H1 (cell line): ENCODE measurements around the gene PBX1. TPM values are rescaled to one million over a fixed set of nuclear protein-coding genes. Genes with fewer than 3 reads are reported as not detected.
A peak's percentile ranks its signal among the peaks of the same experiment; 100 is the strongest.

ENCODE experiments used
- CTCF ChIA-PET: fragments of 300-600 bp; sonication (Branson Sonifier 250); formaldehyde crosslinking; loops from one replicate; lab custom pipeline; 2021; ENCODE audit not compliant: partially characterized antibody; lab: Charles Lee
- POLR2A ChIA-PET: fragments of 300-600 bp; sonication (Branson Sonifier 250); formaldehyde crosslinking; loops from one replicate; lab custom pipeline; 2021; ENCODE audit warnings: inconsistent platforms; ENCODE audit not compliant: partially characterized antibody; lab: Charles Lee
- DNase-seq, 2 experiments: peaks; one replicate each; pipeline versions ENCODE4 v3.0.0 to v3.0.0-alpha.2; 2010 to 2022; ENCODE audit warnings: low spot score in 2 of 2, low read depth in 1 of 2, mixed read lengths in 1 of 2
- FAIRE-seq: peaks from 2 replicates; lab custom pipeline; 2011; peaks lifted over from hg19 to GRCh38; lab: Jason Lieb, UNC
- H2AFZ ChIP-seq: 2 replicates; pipeline ENCODE4 v1.8.1; 2012; ENCODE audit warnings: low read length, inconsistent platforms
- H2AK5ac ChIP-seq: 2 replicates; pipeline ENCODE4 v1.6.1; 2013; ENCODE audit warnings: low read depth, low read length
- H2BK120ac ChIP-seq: replicated peaks from 2 replicates; pipeline ENCODE3; 2013; ENCODE audit warnings: low read depth, low read length, inconsistent platforms
- H2BK12ac ChIP-seq: 2 replicates; pipeline ENCODE4 v1.6.1; 2013; ENCODE audit warnings: low read depth, low read length
- H2BK15ac ChIP-seq: 2 replicates; pipeline ENCODE4 v1.6.1; 2013; ENCODE audit warnings: low read length
- H2BK20ac ChIP-seq: 2 replicates; pipeline ENCODE4 v1.6.1; 2013; ENCODE audit warnings: low read length
- H2BK5ac ChIP-seq: 2 replicates; pipeline ENCODE4 v1.6.1; 2013; ENCODE audit warnings: low read depth, low read length
- H3K14ac ChIP-seq: 2 replicates; pipeline ENCODE4 v1.6.1; 2013; ENCODE audit warnings: inconsistent platforms; ENCODE audit not compliant: insufficient read length
- H3K18ac ChIP-seq: 2 replicates; pipeline ENCODE4 v1.6.1; 2013; ENCODE audit warnings: low read length; ENCODE audit errors: extremely low read depth
- H3K23ac ChIP-seq: 2 replicates; pipeline ENCODE4 v1.6.1; 2013; ENCODE audit warnings: inconsistent platforms; ENCODE audit not compliant: insufficient read length
- H3K23me2 ChIP-seq: 2 replicates; pipeline ENCODE4 v1.6.1; 2013; ENCODE audit warnings: low read depth, low read length
- H3K27ac ChIP-seq: 2 replicates; pipeline ENCODE4 v1.6.1; 2011; ENCODE audit warnings: low read depth, low read length, inconsistent platforms
- H3K27me3 ChIP-seq, 4 experiments: replicated peaks in 1 of 4; 1 replicate in 1 of 4; 2 replicates in 3 of 4; pipeline versions ENCODE4 v1.6.1 to v1.8.1; 2011 to 2013; ENCODE audit warnings: low read length in 3 of 4, mild to moderate bottlenecking in 3 of 4, inconsistent platforms in 2 of 4, mixed read lengths in 2 of 4, moderate library complexity in 1 of 4; ENCODE audit not compliant: control insufficient read depth in 3 of 4, insufficient read depth in 3 of 4; ENCODE audit errors: extremely low read depth in 1 of 4
- H3K36me3 ChIP-seq, 4 experiments: 2 replicates each; pipeline versions ENCODE4 v1.6.1 to v1.8.1; 2011 to 2013; ENCODE audit warnings: mild to moderate bottlenecking in 4 of 4, low read length in 3 of 4, moderate library complexity in 2 of 4, control low read depth in 1 of 4, inconsistent platforms in 1 of 4; ENCODE audit not compliant: insufficient read depth in 4 of 4, control insufficient read depth in 2 of 4
- H3K4ac ChIP-seq: replicated peaks from 2 replicates; pipeline ENCODE3; 2013; ENCODE audit warnings: low read length, low read depth, mixed read lengths, inconsistent platforms; ENCODE audit not compliant: insufficient read length
- H3K4me1 ChIP-seq, 4 experiments: replicated peaks in 1 of 4; 1 replicate in 1 of 4; 2 replicates in 3 of 4; pipeline versions ENCODE4 v1.6.1 to v1.8.1; 2011 to 2013; ENCODE audit warnings: low read length in 3 of 4, inconsistent platforms in 2 of 4, mixed read lengths in 1 of 4; ENCODE audit not compliant: insufficient read depth in 4 of 4, control insufficient read depth in 3 of 4
- H3K4me2 ChIP-seq, 2 experiments: 2 replicates each; pipeline versions ENCODE4 v1.6.1 to v1.8.1; 2011 to 2013; ENCODE audit warnings: low read depth in 2 of 2, low read length in 2 of 2, control low read depth in 1 of 2, inconsistent platforms in 1 of 2, mild to moderate bottlenecking in 1 of 2; ENCODE audit not compliant: insufficient read depth in 1 of 2
- H3K4me3 ChIP-seq, 4 experiments: fragments of 200-600, 300-600 bp in 1 of 4; sonication (generic), shearing (Covaris generic), sonication (Bioruptor Twin) in 1 of 4; 2 replicates each; pipeline versions ENCODE4 v1.5.1 to v1.8.1; 2011 to 2016; ENCODE audit warnings: low read length in 4 of 4, low read depth in 3 of 4, control low read depth in 2 of 4, inconsistent platforms in 2 of 4, mild to moderate bottlenecking in 2 of 4, mixed read lengths in 1 of 4, moderate library complexity in 1 of 4; ENCODE audit not compliant: insufficient read depth in 2 of 4; ENCODE audit errors: extremely low read depth in 1 of 4
- H3K56ac ChIP-seq: replicated peaks from 2 replicates; pipeline ENCODE3; 2013; ENCODE audit warnings: low read depth, mild to moderate bottlenecking, mixed read lengths, low read length, inconsistent platforms; ENCODE audit not compliant: insufficient read length
- H3K79me1 ChIP-seq: 2 replicates; pipeline ENCODE4 v1.6.1; 2013; ENCODE audit warnings: low read depth, low read length, control low read depth
- H3K79me2 ChIP-seq, 2 experiments: 2 replicates each; pipeline versions ENCODE4 v1.6.1 to v1.8.1; 2012 to 2013; ENCODE audit warnings: low read length in 2 of 2, mild to moderate bottlenecking in 2 of 2, inconsistent platforms in 1 of 2; ENCODE audit not compliant: insufficient read depth in 2 of 2, control insufficient read depth in 1 of 2
- H3K9ac ChIP-seq, 4 experiments: replicated peaks in 1 of 4; 1 replicate in 1 of 4; 2 replicates in 3 of 4; pipeline versions ENCODE4 v1.6.1 to v1.8.1; 2011 to 2013; ENCODE audit warnings: low read depth in 3 of 4, low read length in 3 of 4, control low read depth in 2 of 4, mild to moderate bottlenecking in 2 of 4, moderate library complexity in 2 of 4, inconsistent platforms in 1 of 4; ENCODE audit errors: extremely low read depth in 1 of 4
- H3K9me3 ChIP-seq, 2 experiments: 2 replicates each; pipeline versions ENCODE4 v1.6.1 to v1.8.1; 2012 to 2013; ENCODE audit warnings: mild to moderate bottlenecking in 2 of 2, moderate library complexity in 2 of 2, control low read depth in 1 of 2, inconsistent platforms in 1 of 2, low read depth in 1 of 2, low read length in 1 of 2, mixed read lengths in 1 of 2; ENCODE audit not compliant: insufficient read depth in 2 of 2
- H4K20me1 ChIP-seq, 2 experiments: replicated peaks in 1 of 2; 2 replicates each; pipeline versions ENCODE3 to v1.8.1; 2011 to 2013; ENCODE audit warnings: inconsistent platforms in 2 of 2, low read length in 2 of 2, mild to moderate bottlenecking in 1 of 2; ENCODE audit not compliant: insufficient read depth in 2 of 2, control insufficient read depth in 1 of 2
- H4K5ac ChIP-seq: 2 replicates; pipeline ENCODE4 v1.6.1; 2013; ENCODE audit warnings: low read length, low read depth, mixed read lengths, inconsistent platforms; ENCODE audit not compliant: insufficient read length
- H4K8ac ChIP-seq: 2 replicates; pipeline ENCODE4 v1.8.0; 2013; ENCODE audit warnings: mild to moderate bottlenecking, moderate library complexity, low read length, inconsistent platforms; ENCODE audit not compliant: insufficient read depth; ENCODE audit errors: extremely low read depth
- H4K91ac ChIP-seq: replicated peaks from 2 replicates; pipeline ENCODE3; 2013; ENCODE audit warnings: low read length, mixed read lengths, inconsistent platforms; ENCODE audit not compliant: insufficient read length
- BRCA1 ChIP-seq: IDR thresholded peaks from 2 replicates; pipeline ENCODE4 v1.6.1; 2012; ENCODE audit warnings: low read depth, low read length, improper control_type of control experiment
- CBX5 ChIP-seq: fragments of 300-800, 300-1000 bp; sonication (generic); IDR thresholded peaks from 2 replicates; pipeline ENCODE4 v1.7.1; 2016; ENCODE audit warnings: antibody characterized with exemption, low read length, low read depth
- HDAC6 ChIP-seq: IDR thresholded peaks from one replicate; pipeline ENCODE4 v1.7.1; 2012; ENCODE audit warnings: low read depth, mild to moderate bottlenecking, inconsistent platforms, low read length, moderate library complexity
- NRF1 ChIP-seq: IDR thresholded peaks from 2 replicates; pipeline ENCODE4 v1.6.1; 2011; ENCODE audit warnings: mild to moderate bottlenecking, low read depth, low read length, improper control_type of control experiment
- SIX5 ChIP-seq: IDR thresholded peaks from 2 replicates; pipeline ENCODE4 v1.6.1; 2011; ENCODE audit warnings: mild to moderate bottlenecking, low read depth, low read length
- SUZ12 ChIP-seq: fragments of 200-600 bp; sonication (generic); IDR thresholded peaks from 2 replicates; pipeline ENCODE4 v1.6.1; 2012; ENCODE audit warnings: mild to moderate bottlenecking, inconsistent platforms, low read length, moderate library complexity, mixed read lengths
- WGBS, 2 experiments: shearing (Covaris generic) in 1 of 2; methylation state at CpG; one replicate each; pipeline versions ENCODE4 v1.1.6 to v1.1.7; 2013 to 2015; ENCODE audit warnings: low lambda C conversion rate in 2 of 2, mixed read lengths in 2 of 2, inconsistent platforms in 1 of 2, low coverage in 1 of 2, missing lambda C conversion rate in 1 of 2; ENCODE audit not compliant: insufficient replicate concordance in 2 of 2, insufficient coverage in 1 of 2, insufficient read length in 1 of 2; ENCODE audit errors: extremely low coverage in 1 of 2, missing lambda C conversion rate in 1 of 2; 5-methylcytosine and 5-hydroxymethylcytosine counted together
- polyA plus RNA-seq, 7 experiments: library from polyadenylated mRNA; depleted of rRNA in 3 of 7; stranded (reverse) in 5 of 7; unstranded in 2 of 7; fragments of >200 nt in 5 of 7; fragments of 200-250 nt in 2 of 7; gene quantifications; 1 replicate in 5 of 7; 2 replicates in 1 of 7; 4 replicates in 1 of 7; pipeline versions ENCODE4 v1.2.1 to v1.2.3, GENCODE V29; 2011 to 2013; ENCODE audit warnings: missing spikeins in 2 of 7, mixed read lengths in 2 of 7
- total RNA-seq: library from RNA; stranded (reverse); fragmentation: NEBNext Ultra II Directional; extraction: Animal tissue kit (Norgen Biotek cat#: 25700); gene quantifications from 2 replicates; pipeline ENCODE4 v1.2.1, GENCODE V29; 2021
- TF ChIP-seq, protein P1 (sequence below): IDR thresholded peaks from 2 replicates; pipeline ENCODE4 v1.6.1; 2011; ENCODE audit warnings: low read length, improper control_type of control experiment
- TF ChIP-seq, protein P2 (sequence below): IDR thresholded peaks from 2 replicates; pipeline ENCODE4 v1.6.1; 2011; ENCODE audit warnings: low read depth, mild to moderate bottlenecking, low read length; ENCODE audit not compliant: insufficient read depth
- TF ChIP-seq, protein P3 (sequence below), 3 experiments: IDR thresholded peaks; 1 replicate in 2 of 3; 2 replicates in 1 of 3; pipeline versions ENCODE4 v1.5.1 to v1.6.1; 2011; ENCODE audit warnings: low read length in 3 of 3, mild to moderate bottlenecking in 3 of 3, inconsistent platforms in 2 of 3, low read depth in 1 of 3, moderate library complexity in 1 of 3; ENCODE audit not compliant: insufficient read depth in 1 of 3; ENCODE audit errors: control extremely low read depth in 1 of 3

Gene PBX1
- total and polyA plus RNA-seq, 2 of the 8 experiments (the other 6 are each of a cell fraction or from before 2014, with no cell fraction given): 87.4 to 124 TPM

DNA sequence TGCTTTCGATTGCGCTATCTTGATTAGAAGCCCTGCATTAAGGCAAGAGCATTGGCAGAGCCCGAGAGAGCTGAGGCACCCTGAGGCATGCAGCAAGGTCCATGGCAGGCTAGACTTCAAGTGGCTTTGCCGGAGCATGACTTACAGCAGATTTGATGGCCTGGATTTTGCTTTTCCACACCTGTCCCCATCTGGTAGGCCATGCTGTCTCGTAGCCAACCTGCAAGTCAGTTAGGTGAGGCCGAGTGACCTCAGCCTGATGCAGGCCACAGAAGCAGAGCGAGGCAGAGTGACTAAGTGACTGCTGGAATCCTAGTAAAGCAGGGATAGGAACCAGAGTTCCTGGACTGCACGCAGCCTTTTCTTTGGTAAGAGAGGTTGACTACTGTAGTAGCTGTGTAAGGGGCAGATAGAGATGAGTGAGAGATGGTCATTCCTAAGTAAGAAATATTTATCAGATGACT lies 148.9 kb downstream of the PBX1 start:
- H3K18ac ChIP-seq: no peak overlapping the region
- H3K27me3 ChIP-seq: no peaks in the 10 kb centered on the region
- H3K4ac ChIP-seq: no peak overlapping the region
- peaks cover 11 to 21% of the 10 kb centered on the region in 2 experiments for H4K20me1 ChIP-seq
- H4K8ac ChIP-seq: no peak overlapping the region
- ChIA-PET CTCF (interaction anchor here (0.7 to 9.5 kb wide), 5 partner anchors 18 to 699 kb away, joined by 3 to 64 read pairs (median 18); no protein-coding TSS in a partner anchor), POLR2A (no interaction called here)
- H3K4me1 ChIP-seq: peaks cover 11 to 27% (median 23%) of the 10 kb centered on the region in 4 experiments
- no peak for DNase-seq
- no peak overlapping the region for H2BK120ac ChIP-seq
- no peak overlapping the region for H3K23ac ChIP-seq
- no peak overlapping the region for H4K91ac ChIP-seq
- peaks cover 0 to 91% of the 10 kb centered on the region in 2 experiments; a peak in 3 of 4 replicates for H3K79me2 ChIP-seq
- H2BK15ac ChIP-seq: no peak overlapping the region
- no peak overlapping the region for H2AFZ ChIP-seq
- no peak for FAIRE-seq
- H2BK5ac ChIP-seq: peak overlapping the region; percentile 1; the same call in 1 of the 2 replicates
- H2AK5ac ChIP-seq: no peak overlapping the region
- H3K23me2 ChIP-seq: no peaks in the 10 kb centered on the region
- 88% methylated on average over 8 of the region's 8 CpGs; no CpG with 5 or more reads in 1 of the 2 experiments for WGBS, 2 experiments
- no peak overlapping the region for H2BK20ac ChIP-seq
- no peaks in the 10 kb centered on the region for H3K9me3 ChIP-seq
- H3K4me2 ChIP-seq: no peak overlapping the region
- H3K56ac ChIP-seq: no peak overlapping the region
- peaks cover 12% of the 10 kb centered on the region for H3K79me1 ChIP-seq
- H3K27ac ChIP-seq: peak overlapping the region; percentile 21
- no peak overlapping the region for H4K5ac ChIP-seq
- no peak overlapping the region for H3K14ac ChIP-seq
- H3K4me3 ChIP-seq: no peak overlapping the region
- no peak overlapping the region for H3K9ac ChIP-seq
- no peaks in the 10 kb centered on the region for H3K36me3 ChIP-seq
- no peak overlapping the region for H2BK12ac ChIP-seq
- TF ChIP-seq CBX5: no peak
- TF ChIP-seq, protein P1, sequence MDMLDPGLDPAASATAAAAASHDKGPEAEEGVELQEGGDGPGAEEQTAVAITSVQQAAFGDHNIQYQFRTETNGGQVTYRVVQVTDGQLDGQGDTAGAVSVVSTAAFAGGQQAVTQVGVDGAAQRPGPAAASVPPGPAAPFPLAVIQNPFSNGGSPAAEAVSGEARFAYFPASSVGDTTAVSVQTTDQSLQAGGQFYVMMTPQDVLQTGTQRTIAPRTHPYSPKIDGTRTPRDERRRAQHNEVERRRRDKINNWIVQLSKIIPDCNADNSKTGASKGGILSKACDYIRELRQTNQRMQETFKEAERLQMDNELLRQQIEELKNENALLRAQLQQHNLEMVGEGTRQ: no peak
- TF ChIP-seq NRF1: no peak
- no peak for TF ChIP-seq SIX5
- TF ChIP-seq HDAC6: no peak
- TF ChIP-seq, protein P2, sequence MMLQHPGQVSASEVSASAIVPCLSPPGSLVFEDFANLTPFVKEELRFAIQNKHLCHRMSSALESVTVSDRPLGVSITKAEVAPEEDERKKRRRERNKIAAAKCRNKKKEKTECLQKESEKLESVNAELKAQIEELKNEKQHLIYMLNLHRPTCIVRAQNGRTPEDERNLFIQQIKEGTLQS: no peak
- TF ChIP-seq SUZ12: no peak
- TF ChIP-seq BRCA1: no peak
- TF ChIP-seq, protein P3, sequence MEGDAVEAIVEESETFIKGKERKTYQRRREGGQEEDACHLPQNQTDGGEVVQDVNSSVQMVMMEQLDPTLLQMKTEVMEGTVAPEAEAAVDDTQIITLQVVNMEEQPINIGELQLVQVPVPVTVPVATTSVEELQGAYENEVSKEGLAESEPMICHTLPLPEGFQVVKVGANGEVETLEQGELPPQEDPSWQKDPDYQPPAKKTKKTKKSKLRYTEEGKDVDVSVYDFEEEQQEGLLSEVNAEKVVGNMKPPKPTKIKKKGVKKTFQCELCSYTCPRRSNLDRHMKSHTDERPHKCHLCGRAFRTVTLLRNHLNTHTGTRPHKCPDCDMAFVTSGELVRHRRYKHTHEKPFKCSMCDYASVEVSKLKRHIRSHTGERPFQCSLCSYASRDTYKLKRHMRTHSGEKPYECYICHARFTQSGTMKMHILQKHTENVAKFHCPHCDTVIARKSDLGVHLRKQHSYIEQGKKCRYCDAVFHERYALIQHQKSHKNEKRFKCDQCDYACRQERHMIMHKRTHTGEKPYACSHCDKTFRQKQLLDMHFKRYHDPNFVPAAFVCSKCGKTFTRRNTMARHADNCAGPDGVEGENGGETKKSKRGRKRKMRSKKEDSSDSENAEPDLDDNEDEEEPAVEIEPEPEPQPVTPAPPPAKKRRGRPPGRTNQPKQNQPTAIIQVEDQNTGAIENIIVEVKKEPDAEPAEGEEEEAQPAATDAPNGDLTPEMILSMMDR (IDR thresholded peaks at IDR 0.05; ENCODE audit: control extremely low read depth in 1 of 3, insufficient read depth in 1 of 3, low read depth in 1 of 3, low read length in 3 of 3): no peak
